DMS114 treated with DMSO at 0.1 percent for 48 hours (cell line): ENCODE results near the gene ASB6.

Source experiments
- DNase-seq: peaks from one replicate; lab custom pipeline; 2025; ENCODE audit not compliant: unreplicated experiment; lab: John Stamatoyannopoulos, UW

Gene ASB6

DNA sequence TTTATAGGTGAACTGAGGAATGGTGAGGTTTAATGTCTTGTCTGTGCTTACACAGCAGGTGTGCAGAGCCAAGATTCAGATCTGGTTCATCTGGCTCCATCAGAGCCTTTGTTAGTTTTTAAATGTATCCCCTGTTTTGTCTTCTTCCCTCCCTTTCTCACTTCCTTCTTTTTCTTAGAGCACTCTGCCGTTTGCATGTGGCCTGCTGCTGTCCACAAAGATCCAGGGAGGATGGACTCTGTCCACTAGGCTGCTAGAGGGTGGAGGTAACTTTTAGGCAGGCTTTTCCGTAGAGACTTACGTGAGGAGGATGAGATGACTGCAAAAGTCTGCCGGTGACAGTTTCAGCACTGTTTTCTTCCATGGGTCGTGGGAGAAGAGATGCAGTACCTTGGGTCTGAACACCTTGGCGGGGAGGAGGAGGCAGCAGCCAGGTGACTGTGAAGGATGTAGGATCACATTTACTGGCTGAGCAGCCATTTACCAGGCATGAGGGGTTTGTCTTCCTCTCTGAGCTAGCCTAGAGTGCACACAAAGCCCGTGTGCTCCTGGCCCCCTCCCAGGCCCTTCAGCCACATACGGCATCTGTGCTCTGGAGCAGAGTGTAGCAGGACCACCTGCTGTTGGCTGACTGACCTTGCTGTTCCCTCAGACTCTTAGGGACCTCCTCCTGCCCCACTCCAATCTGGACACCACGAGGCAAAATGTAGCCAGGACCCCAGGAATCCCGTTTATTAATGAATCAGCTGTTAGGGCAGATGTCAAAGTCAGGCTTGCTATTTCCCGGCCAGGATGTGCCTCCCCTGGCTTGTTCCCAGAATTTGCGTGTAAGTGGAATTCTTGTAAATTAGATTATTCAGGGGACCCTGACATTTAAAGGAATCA, 14.2 kb downstream of the ASB6 start:
- no peak for DNase-seq

DNA sequence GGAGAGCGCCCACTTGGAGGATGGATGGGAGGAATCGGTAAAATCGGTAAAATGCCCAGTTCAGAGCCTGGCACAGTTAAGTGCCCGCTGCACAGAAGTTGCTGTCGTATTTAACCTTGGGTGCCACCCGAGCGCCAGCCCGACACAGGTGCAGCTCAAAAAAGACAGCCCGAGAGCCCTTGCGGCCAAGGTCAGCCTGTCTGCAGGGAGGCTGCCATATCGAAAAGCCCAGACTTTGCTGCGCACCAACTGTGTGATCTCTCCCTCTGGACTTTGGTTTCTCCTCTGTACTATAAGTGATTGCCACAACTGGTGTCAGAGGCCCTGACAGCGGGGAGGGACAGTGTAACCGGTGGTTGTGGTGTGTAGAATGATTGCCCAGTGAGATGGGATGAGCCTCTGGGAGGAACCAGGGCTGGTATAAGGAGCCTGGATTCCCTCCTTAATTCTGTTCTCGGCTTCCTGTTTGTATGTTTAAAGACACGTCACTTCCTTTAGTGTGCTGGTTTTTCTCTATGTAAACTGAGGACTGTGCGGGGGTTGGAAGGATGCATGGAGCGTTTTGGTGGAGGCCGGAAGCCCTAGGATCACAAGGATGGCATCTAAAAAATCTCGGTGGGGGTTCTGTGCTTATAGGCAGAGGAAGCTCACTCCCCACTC, 15.2 kb downstream of the ASB6 start:
- no peak for DNase-seq

DNA sequence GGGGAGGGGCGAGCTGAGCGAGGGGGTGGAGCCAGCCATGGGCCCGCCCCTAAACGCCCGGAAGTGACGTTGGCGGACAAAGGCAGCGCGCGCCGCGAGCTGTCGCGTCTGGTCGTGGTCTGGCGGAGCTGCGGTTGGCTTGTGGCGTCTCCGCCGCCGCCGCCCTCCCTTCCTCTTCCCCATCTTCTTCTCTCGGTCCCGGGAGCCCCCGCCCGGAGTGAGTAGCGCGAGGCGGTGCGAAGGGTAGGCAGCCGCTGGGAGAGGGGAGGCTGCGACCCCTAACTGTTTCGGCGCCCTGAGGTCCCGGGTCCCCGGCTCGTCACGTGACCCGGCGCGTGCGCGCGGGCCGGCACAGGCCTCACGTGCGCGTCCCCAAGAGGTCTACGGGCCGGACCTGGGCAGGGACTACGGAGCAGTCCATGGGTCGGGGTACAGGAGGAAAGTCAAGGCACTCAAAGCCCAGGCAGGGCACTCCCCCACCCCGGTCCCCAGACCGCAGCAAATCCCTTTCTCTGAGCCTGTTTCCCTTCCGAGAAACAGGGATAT, 15.8 kb downstream of the ASB6 start, which contains the start of gene NTMT1:
Gene NTMT1, plus strand, starts transcription at position 85 of the 546 bp plus-strand sequence. CDS start 6,541 bp downstream, outside the sequence.
- peak; percentile 50 for DNase-seq

DNA sequence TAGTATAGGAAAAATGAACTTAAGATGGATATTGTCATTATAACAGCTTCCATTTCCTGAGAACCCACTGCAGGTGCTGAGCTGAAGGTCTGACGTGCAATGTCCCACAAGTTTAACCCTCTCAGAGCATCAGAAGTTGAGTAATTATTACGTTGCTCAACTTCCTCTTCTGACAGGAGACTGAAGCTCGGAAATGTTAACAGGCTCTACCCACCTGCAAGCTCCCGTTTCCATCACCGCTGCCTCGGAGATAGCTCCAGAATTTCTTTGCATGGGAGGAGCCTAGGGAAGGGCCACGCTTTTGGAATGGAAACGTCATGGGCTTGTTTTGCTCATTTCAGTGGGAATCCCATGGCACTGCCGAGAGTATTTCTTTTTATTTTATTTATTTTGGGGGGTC, 17.0 kb downstream of the ASB6 start:
- peak; percentile 5 for DNase-seq

DNA sequence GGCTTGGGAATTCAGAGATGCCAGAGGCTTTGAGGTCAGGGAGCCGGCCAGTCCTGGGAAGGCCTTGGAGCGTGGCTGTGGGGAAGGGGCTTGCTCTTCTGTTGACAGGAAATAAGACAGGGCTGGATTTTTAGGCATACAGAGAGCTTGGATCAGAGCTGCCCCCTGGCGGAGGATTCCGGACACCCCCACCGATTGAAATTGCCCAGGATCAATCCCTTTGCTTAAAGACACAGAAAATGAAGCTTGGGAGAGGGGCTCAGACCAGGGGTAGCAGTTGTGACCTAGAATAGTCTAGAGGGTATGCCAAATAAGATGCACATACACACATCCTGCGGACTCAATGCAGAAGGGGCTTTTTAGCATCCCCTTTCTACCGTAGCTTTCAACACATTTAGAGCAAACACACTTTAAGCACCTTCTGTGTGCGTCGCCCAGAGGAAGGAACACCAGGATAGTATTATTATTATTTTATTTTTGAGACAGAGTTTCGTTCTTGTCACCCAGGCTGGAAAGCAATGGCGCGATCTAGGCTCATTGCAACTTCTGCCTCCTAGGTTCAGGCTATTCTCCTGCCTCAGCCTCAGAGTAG, 17.7 kb downstream of the ASB6 start:
- peak; percentile 42 for DNase-seq

DNA sequence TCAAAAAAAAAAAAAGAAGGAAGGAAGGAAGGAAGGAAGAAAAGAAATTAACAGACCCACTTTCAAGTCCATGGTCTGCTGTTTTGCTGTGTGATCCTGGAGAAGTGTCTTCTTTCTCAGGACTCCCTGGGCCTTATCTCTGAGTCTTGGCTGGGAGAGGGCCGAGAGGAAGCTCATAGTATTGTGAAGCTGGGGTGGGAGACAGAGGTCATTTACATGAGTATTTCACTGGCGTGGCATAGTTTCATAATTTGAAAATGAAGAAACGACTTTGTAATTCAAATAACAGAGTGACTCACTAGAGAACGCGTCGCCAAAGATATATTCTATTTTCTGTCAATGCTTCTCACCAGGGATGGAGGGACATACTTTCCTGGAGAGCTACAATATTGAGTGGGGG, 18.6 kb downstream of the ASB6 start:
- no peak for DNase-seq

DNA sequence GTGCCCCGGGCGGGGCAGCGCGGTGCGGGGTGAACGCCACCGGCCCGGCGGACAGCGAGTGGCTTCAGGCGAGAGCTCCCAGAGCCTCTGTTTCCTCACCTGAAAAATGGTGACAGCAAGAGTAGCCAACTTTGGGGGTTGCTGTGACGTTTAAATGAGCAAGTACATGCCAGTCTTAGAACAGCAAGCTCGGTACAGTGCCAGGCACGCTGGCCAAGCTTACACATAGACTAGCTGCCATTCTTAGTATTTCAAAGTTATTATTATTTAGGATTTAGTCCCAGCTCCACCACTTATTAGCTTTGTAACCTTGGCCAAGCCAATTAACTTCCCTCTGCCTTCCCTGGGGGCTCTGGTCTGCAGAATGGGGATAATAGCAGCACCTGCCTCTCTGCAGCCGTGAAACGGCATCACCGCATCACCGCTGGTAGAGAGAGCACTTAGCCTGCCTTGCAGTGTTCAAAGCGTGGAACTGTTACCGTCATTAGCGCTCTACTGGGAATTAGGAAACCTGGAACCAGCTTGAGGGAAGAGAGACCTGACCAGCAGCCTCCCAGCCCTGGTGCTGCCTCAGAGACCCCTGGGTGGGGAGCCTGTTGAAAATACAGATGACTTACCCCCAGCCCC, 21.2 kb downstream of the ASB6 start, which contains the start of gene C9orf50:
Gene C9orf50, minus strand, starts transcription at position 433 of the 627 bp plus-strand sequence. CDS start 527 bp downstream, outside the sequence.
- DNase-seq: no peak

DNA sequence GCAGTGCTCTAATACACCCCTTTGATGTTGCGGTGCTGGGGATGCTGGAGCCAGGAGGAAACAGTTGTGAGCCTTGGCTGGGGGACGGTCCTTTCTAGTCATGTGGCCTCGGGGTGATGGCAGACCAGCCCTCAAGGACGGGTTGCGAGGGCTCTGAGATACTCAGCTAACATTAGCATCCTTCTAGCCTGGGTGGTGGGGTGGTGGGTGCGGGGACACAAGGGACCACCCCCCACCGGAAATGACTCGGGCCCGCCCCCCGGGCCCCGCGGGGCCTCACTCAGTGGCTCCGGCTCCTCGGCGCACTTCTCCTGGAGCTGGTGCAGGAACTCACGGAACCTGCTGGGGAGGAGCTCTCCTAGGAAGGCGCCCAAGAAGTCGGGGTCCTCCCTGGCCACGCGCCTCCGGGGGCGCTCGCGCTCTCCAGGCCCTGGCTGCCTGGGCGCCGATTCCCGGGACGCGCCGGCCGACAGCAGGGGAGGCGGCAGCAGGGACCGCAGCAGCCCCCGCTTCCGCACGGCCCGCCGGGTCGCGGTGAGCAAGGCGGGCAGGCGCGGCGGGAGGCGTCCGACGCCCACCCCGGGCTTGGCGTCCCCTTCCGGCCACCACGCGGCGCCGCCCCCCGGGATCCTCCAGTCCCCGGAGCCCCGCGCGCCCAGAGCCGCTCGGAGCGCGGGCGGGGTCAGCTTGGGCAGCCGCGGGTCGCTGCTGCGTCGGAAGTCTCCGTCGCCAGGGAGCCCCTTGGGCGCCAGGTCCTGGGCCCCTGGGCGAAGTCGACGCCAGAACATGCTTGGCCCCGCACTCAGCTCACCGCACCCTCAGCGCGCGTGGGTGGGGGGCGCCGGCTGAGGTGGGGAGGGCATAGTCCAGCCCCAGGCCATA, 21.9 kb downstream of the ASB6 start:
- peak; percentile 10 for DNase-seq

DNA sequence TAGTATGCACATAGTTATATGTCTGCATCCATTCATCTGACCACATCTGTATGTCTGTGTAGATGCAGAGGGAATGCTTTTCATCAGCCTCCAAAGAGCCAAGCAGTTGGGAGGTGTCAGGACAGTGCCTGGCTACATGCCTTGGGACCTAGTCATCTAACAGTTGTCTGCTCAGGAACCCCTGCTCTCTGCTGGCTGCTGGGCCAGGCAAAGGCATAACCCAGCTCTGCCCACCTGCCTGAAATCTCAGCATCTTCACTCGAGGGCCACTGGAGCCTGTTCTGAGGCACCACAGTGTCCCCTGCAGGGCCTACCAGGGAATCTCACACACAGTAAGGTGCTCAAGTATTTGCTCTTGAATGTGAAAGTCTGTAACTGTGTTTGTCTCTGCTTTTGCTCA, 24.8 kb downstream of the ASB6 start:
- DNase-seq: peak; percentile 9

DNA sequence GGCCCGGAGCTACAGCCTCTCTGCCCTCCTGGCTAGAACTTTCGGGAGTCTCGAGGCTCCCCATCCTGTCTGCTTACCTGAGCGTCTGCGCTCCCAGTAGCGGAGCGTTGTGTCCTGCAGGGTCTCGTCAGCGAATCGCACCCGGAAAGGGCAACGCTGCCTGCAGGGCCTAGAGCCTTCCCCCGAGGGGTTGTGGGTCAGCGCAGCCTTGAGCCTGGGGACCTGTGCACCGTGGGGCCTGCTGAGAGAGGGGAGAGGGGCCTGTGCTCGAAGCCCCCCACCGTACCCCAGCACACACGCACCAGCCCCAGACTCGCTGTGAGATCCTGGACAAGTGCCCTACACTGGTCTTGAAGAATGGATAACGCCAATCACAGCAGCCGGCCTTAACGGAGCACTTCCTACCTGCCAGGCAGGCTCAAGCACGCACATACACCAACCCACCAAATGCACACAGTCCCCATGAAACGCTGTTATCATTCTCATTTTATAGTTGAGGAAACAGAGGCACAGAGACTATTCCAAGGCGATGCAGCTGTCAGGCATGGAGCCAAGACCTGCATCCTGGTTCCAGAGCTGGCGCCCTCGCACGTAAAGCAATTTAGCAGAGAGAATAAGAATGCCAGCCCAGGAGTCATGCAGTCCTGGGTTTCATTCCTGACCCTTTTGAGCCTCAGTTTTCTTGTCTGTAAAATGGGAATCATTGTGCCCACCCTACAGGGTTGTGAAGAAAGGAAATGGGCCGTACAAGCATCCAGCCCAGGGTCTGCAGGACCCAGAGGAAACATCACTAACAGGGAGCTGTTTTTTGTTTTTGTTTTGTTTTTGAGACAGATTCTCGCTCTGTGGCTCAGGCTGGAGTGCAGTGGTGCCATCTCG, 26.3 kb downstream of the ASB6 start:
- DNase-seq: no peak

DNA sequence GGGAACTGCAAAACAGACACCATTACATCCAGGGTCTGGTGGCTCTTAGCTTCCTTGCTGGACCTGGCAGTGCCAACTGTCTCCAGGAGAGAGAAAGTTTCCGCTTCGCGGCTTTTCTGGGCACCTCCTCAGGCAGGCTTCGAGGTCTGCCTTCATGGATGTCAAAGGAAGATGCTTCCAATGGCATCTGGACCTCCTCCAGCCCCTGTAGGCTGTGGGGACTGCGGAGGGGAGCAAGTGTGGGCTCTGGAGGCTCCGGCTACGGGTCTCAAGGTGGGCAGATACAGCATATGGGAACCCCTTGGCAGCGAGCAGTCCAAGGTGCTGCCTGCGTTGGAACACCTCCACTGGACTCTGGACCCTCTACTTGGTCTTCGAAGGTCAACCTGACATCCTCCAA, 27.0 kb downstream of the ASB6 start:
- DNase-seq: no peak

DNA sequence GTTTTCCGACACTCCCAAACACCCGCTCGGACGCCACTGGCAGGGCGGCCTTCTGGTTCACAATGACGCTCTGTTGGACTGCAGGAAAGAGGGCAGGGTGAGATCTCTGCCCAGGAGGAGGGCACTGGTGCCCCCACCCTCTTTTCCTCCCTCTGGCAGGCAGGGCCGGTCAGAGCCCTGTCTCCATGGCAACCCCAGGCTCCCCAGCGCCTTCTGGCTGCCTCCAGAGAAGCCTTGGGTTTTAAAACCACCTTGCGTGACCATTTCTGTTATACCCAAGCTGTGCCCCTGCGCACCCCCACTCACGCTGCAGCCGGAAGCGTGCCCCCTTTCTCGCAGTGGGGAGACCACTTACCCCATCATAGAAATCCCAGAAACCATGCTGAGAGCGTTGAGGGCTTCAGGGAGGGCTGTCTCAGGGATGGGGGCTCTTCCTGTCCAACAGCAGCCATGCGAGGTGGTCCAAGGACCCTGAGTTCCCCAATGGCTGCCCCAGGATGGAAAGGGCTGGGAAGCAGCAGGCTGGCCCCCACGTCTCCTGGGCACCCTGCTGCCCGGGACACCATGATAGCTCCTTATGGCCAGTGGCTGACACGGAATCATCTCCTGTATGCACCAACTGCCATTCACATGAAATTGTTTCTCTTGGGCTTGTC, 28.3 kb downstream of the ASB6 start:
- no peak for DNase-seq

DNA sequence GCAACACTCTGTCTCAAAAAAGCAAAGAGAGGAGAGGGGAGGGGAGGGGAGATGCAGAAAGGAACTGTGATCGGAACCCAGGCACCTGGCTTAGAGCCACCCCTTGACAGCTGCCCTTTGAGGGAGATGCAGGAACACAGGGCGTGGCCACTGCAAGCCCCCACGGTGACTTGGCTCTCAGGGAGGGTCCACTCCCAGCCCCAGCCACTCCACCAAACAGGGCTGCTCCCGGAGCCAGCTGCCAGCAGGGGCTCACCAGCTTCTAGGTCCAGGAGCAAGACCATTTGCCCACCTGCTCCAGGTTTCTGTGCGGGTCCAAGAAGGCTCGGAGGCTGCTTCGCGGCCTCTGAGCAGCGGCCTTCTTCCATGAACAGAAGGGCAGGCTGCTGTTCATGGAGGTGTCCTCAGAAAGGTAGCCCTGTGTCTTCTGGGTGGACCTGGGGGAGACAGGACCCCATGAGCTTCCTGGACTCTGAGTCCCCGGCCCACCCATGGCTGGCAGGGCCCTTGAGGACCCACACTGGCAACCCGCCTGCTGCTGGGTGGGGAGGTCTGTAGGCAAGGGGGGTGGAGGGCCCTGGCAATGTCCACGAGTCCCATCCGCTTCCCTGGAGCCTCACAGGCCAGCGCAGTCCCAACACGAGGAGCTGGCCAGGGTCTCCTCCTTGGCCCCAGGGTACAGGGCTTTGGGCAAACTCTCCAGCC, 29.0 kb downstream of the ASB6 start:
- no peak for DNase-seq

DNA sequence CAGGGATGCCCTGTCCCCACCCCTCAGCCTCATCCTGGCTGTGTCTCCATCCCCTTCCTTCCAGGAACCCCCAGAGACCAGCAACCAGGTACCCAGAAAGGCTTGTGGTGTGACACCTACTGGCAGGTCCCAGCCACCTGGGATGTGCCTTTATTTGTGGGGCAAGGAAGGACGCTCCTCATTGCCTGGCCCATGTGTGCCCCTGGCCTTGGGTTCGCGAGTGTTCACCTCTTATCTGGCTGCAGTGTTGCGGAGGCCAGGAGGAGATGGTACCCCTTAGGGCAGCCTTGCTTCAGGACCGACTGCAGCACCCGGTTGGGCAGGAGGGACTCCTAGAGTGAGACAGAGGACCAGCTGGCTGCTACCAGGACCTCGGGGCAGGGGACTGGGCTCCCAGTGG, 29.8 kb downstream of the ASB6 start:
- DNase-seq: no peak

DNA sequence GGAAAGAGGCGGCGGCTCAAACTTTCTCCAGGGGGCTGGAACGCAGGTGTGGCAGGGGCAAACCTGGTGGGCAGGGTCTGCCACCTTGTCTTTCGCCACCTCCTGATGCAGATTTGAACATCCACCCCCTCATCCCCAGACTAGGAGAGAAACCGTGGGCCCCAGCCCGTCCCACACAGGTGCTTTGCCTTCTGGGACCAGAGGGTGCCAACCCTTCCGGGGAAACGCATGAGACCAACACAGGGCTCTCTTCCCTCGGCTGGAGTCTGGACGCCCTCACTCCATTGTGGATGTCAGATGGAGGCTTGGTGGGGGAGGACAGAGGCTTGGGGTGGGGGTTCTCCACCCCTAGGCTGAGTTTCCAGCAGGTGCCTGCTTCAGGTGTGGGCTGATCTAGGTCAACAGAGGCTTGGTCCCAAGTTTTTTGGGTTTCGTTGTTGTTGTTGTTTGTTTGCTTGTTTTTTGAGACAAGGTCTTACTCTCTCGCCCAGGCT, 30.6 kb downstream of the ASB6 start:
- no peak for DNase-seq

DNA sequence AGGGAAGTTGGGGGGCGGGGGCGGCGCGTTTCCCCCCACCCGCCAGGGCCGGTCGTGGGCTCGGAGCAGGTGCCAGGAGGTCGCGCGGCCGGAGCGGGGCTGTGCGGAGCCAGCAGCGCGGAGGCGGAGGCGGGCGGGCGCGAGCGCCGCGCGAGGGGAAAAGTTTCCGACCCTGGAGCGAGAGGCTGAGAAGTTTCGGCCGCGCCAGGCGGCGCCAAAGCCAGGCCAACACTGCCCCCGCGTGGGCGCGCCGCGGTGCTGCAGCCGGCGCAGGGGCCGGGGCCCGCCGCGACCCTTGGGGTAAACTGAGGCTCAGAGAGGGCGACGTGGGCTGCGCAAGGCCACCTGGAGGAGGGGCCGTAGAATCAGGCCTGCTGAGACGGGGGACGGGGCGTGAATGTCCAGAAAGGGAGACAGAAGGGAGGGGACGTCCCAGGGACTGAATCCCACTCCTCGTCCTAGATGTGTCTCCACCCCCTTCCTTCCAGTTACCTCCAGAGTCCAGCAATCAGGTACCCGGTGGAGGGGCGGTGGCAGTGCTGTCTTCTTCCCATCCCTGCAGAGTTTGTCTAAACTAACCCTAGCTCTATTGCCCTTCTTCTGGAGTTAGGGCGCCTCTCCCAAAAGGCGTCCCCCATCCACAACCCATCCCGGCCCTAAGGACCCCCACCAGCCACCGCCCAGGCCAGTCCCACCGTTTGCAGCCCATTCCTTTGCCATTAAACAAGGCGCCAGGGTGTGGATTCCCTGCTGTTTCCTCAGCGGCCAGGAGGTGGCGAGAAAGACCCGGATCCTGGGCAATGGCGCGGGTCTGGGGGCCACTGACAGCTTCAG, 31.3 kb downstream of the ASB6 start:
- peak; percentile 29 for DNase-seq

DNA sequence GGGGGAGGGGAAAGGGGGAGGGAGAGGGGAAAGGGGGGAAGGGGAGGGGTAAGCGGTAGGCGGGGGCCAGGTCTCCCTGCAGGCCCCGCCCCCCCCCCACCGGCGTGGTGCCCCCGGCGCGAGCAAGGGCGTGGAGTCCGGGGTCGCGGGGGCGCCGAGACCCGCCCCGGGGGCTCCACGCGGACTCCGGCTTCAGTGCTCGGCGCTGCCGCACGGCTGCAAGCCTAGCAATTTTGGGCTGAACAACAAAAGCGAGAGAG, 31.8 kb downstream of the ASB6 start:
- DNase-seq: no peak
